Stimulated activated CD4-positive, alpha-beta T cell treated with anti-CD3 and anti-CD28 coated beads, Interleukin-4, amount 100 ng/mL, for 24 hours (primary cell): ENCODE measurements around the gene PTPRO.
A peak's percentile ranks its signal among the peaks of the same experiment; 100 is the strongest.

Source experiments
- DNase-seq: peaks from one replicate; pipeline ENCODE4 v3.0.0-alpha.2; 2020

The PTPRO gene

GRCh38 chr12:15530361-15530760, 208.1 kb downstream of the PTPRO start:
- DNase-seq, result no peak

- peak; percentile 56 for DNase-seq
Measured at GRCh38 chr12:15532364-15532977, 210.2 kb downstream of the PTPRO start.

- DNase-seq, result peak; percentile 20
Measured at GRCh38 chr12:15534322-15534721, 212.0 kb downstream of the PTPRO start.

GRCh38 chr12:15534874-15535273, 212.6 kb downstream of the PTPRO start:
- DNase-seq, result no peak

- DNase-seq, result no peak
Measured at GRCh38 chr12:15535352-15535781, 213.1 kb downstream of the PTPRO start.

- DNase-seq, result no peak
Measured at GRCh38 chr12:15536446-15536845, 214.1 kb downstream of the PTPRO start.

GRCh38 chr12:15538881-15539280, 216.6 kb downstream of the PTPRO start:
- DNase-seq, result no peak

GRCh38 chr12:15540005-15540404, 217.7 kb downstream of the PTPRO start:
- DNase-seq, result no peak

- no peak for DNase-seq
Measured at GRCh38 chr12:15540469-15540872, 218.2 kb downstream of the PTPRO start.

GRCh38 chr12:15541996-15542631, 219.8 kb downstream of the PTPRO start:
- no peak for DNase-seq

- no peak for DNase-seq
Measured at GRCh38 chr12:15543347-15543746, 221.0 kb downstream of the PTPRO start.

GRCh38 chr12:15544589-15544988, 222.3 kb downstream of the PTPRO start:
- no peak for DNase-seq

- DNase-seq, result no peak
Measured at GRCh38 chr12:15545334-15545733, 223.0 kb downstream of the PTPRO start.

- peak; percentile 25 for DNase-seq
Measured at GRCh38 chr12:15546102-15546701, 223.9 kb downstream of the PTPRO start.

- DNase-seq, result no peak
Measured at GRCh38 chr12:15547063-15547462, 224.8 kb downstream of the PTPRO start.

- no peak for DNase-seq
Measured at GRCh38 chr12:15547691-15548090, 225.4 kb downstream of the PTPRO start.

GRCh38 chr12:15550793-15551192, 228.5 kb downstream of the PTPRO start:
- DNase-seq, result no peak

GRCh38 chr12:15555446-15555845, 233.1 kb downstream of the PTPRO start:
- no peak for DNase-seq

- no peak for DNase-seq
Measured at GRCh38 chr12:15556411-15557102, 234.2 kb downstream of the PTPRO start.

- DNase-seq, result no peak
Measured at GRCh38 chr12:15558915-15559528, 236.7 kb downstream of the PTPRO start.

GRCh38 chr12:15561396-15561795, 239.1 kb downstream of the PTPRO start:
- no peak for DNase-seq

- DNase-seq, result no peak
Measured at GRCh38 chr12:15562263-15562662, 240.0 kb downstream of the PTPRO start.

- peak; percentile 54 for DNase-seq
Measured at GRCh38 chr12:15563663-15564062, 241.4 kb downstream of the PTPRO start.
